ENCODE measurements around the gene CD300LF. TPM values are rescaled to one million over a fixed set of nuclear protein-coding genes. Genes with fewer than 3 reads are reported as not detected.

CD300LF gene
- total RNA-seq, 1 donor from 2014 or later, result 38.0 TPM

DNA sequence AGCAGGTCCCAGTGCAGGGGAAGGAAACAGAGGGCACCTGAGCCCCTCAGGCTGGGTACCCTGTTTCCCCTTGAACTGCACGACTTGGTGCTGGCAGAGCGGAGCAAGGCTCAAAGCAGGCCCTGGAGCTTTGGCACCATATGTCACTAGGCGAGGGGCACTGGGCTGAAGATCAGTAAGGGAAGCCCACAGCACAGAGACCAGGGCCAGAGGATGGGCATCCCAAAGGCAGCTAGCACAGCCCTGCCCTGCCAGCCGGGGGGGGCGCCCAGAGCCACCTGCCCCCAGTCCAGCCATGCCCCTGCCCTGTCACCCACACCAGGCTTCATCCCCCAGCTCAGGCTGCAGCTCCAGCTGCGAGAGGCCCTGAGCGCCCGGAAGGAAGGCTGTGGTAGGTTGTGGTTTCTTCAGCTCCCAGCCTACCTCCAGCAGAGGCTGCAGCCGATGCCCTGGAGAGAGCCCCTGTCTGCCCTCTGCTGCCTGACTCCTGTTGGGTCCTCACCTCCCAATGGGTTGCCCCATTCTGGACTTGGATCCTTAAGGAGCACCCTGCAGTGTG is 46.6 kb upstream of the CD300LF start:
- intact Hi-C loops (cut with DNase I), result no loop called here
- Histone ChIP-seq H3K4me3 (no peak overlapping the region), H3K27ac (peak overlapping the region; percentile 47), H3K9me3 (no peaks in the 10 kb centered on the region), H3K36me3 (no peaks in the 10 kb centered on the region), H3K4me1 (peaks cover 48% of the 10 kb centered on the region), H3K27me3 (no peaks in the 10 kb centered on the region)
- no peak for TF ChIP-seq CTCF (IDR thresholded peaks at IDR 0.05)
- DNase-seq, result no peak
- ATAC-seq, result peak; percentile 21

GRCh38 chr17:74758848-74759168 is 46.1 kb upstream of the CD300LF start:
- H3K36me3 ChIP-seq, result no peaks in the 10 kb centered on the region
- no peaks in the 10 kb centered on the region for H3K9me3 ChIP-seq
- peaks cover 48% of the 10 kb centered on the region for H3K4me1 ChIP-seq
- DNase-seq (no peak), ATAC-seq (peak; percentile 9)
- intact Hi-C loops (cut with DNase I), result no loop called here
- H3K27me3 ChIP-seq, result no peaks in the 10 kb centered on the region
- no peak for TF ChIP-seq CTCF (IDR thresholded peaks at IDR 0.05)
- peak overlapping the region; percentile 24 for H3K27ac ChIP-seq
- H3K4me3 ChIP-seq, result no peak overlapping the region

DNA sequence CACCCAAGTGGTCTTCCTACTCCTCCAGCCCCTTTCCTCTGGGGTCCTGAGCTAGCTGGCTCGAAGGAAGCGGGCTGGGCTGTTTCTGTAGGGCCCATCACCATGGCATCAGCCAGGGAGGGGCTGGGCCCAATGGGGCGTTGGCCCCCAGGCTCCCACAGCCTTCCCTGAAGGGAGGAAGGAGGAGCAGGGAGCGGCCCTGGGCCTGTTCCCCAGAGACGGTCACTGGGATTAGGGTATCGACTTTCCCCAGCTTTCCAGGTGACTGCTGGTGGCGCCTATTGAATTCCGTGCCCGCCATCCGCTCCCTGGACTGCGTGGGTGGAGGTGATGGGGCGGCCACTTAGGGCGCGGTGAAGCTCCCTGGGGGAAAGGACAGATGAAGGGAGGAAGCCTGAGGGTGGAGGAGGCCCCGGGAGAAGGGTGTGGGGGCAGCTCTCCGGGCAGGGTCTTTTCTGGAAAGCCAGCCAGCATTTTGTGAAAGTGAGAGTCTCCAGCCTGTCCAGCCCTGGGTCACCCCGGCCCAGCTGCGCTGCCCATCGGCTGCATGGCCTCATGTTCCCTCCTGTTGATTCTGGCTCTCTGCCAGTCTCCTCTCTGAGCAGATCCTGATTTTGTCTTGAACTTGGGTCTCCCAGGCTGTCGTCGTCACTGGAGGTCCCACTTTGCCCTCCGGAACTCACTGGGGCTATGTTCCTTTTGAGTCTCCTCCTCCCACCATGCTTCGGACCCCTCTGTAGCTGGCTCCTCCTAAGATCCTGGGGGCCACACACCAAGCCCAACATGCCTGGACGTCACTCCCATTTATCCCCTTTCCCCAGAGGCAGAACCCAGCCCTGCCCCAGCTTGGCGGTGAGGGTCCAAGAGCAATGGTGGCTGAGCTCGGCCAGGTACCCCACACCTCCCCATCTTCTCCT is 45.5 kb upstream of the CD300LF start:
- no peak for TF ChIP-seq CTCF (IDR thresholded peaks at IDR 0.05)
- ATAC-seq (peak; percentile 15), DNase-seq (no peak)
- Histone ChIP-seq H3K4me1 (peaks cover 48% of the 10 kb centered on the region), H3K9me3 (no peaks in the 10 kb centered on the region), H3K27ac (peak overlapping the region; percentile 24), H3K4me3 (no peak overlapping the region), H3K27me3 (no peaks in the 10 kb centered on the region), H3K36me3 (no peaks in the 10 kb centered on the region)
- intact Hi-C loops (cut with DNase I), result no loop called here

DNA sequence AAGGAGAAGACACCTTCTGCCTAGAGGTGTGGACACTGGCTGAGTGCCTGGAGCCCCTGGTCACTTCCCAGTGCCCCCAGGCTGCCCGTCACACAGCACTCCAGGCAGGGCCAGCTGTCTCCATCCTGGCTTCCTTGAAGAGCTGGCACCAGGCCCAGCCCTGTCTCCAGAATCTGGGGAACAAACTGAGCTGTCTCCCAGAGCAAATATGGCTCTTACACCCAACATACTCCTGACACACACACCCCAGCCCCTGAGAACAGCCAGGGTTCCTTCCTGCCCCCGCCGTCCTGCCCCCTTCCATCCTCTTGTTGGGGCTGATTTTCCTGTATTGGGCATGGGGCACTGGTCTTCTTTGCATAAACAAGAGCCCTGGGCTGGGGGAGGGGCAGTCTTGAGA is 44.8 kb upstream of the CD300LF start:
- TF ChIP-seq CTCF (IDR thresholded peaks at IDR 0.05), result no peak
- DNase-seq (no peak), ATAC-seq (peak; percentile 3)
- H3K27me3 ChIP-seq, result no peaks in the 10 kb centered on the region
- H3K9me3 ChIP-seq, result no peaks in the 10 kb centered on the region
- H3K36me3 ChIP-seq, result no peaks in the 10 kb centered on the region
- H3K4me1 ChIP-seq, result peaks cover 48% of the 10 kb centered on the region
- H3K27ac ChIP-seq, result no peak overlapping the region
- H3K4me3 ChIP-seq, result no peak overlapping the region
- intact Hi-C loops (cut with DNase I), result no loop called here

GRCh38 chr17:74756891-74757290 is 44.2 kb upstream of the CD300LF start:
- H3K4me3 ChIP-seq, result no peak overlapping the region
- H3K27me3 ChIP-seq, result no peaks in the 10 kb centered on the region
- H3K36me3 ChIP-seq, result no peaks in the 10 kb centered on the region
- intact Hi-C loops (cut with DNase I), result no loop called here
- peaks cover 52% of the 10 kb centered on the region for H3K4me1 ChIP-seq
- no peak for TF ChIP-seq CTCF (IDR thresholded peaks at IDR 0.05)
- no peaks in the 10 kb centered on the region for H3K9me3 ChIP-seq
- DNase-seq (no peak), ATAC-seq (no peak)
- H3K27ac ChIP-seq, result no peak overlapping the region
